ENCODE results near the gene MSANTD1. TPM values are rescaled to one million over a fixed set of nuclear protein-coding genes. Genes with fewer than 3 reads are reported as not detected.

Gene MSANTD1
- total and polyA plus RNA-seq, 8 donors: 0.54 to 2.9 (median 1.0) TPM

DNA sequence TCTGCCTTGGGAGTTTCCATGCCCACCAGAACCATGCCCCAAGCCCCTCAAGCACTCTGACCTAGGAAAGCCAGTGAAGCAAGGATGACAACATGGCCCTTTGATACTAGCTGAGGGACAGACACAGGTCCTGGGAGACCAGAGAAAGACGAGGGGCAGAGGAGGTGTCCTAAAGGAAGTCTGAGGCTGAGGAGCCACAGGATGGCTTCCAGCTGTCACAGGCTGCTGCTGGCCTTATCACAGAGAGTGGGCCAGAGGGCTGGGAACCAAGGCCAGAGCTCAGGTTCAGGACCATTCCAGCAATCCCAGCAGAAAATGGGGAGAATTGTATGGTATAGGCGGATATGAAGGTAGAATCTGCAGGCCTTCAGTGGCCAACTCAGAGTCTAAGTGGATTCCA lies 31.7 kb upstream of the MSANTD1 start:
- Histone ChIP-seq H3K4me3 (no peak overlapping the region), H3K9me3 (no peaks in the 10 kb centered on the region), H3K27ac (no peak overlapping the region), H3K4me1 (no peaks in the 10 kb centered on the region), H3K36me3 (peaks cover 5 to 90% (median 42%) of the 10 kb centered on the region in 3 donors), H3K27me3 (no peaks in the 10 kb centered on the region)
- TF ChIP-seq, protein P1, sequence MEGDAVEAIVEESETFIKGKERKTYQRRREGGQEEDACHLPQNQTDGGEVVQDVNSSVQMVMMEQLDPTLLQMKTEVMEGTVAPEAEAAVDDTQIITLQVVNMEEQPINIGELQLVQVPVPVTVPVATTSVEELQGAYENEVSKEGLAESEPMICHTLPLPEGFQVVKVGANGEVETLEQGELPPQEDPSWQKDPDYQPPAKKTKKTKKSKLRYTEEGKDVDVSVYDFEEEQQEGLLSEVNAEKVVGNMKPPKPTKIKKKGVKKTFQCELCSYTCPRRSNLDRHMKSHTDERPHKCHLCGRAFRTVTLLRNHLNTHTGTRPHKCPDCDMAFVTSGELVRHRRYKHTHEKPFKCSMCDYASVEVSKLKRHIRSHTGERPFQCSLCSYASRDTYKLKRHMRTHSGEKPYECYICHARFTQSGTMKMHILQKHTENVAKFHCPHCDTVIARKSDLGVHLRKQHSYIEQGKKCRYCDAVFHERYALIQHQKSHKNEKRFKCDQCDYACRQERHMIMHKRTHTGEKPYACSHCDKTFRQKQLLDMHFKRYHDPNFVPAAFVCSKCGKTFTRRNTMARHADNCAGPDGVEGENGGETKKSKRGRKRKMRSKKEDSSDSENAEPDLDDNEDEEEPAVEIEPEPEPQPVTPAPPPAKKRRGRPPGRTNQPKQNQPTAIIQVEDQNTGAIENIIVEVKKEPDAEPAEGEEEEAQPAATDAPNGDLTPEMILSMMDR (IDR thresholded peaks at IDR 0.05): no peak
- no peak for FAIRE-seq
- intact Hi-C loops (cut with DNase I): no loop called here
- DNase-seq: peak in 1 of 6 donors; percentile 23
- WGBS, 2 donors: 91 to 95% methylated on average over 2 of the region's 2 CpGs
- no peak for ATAC-seq

DNA sequence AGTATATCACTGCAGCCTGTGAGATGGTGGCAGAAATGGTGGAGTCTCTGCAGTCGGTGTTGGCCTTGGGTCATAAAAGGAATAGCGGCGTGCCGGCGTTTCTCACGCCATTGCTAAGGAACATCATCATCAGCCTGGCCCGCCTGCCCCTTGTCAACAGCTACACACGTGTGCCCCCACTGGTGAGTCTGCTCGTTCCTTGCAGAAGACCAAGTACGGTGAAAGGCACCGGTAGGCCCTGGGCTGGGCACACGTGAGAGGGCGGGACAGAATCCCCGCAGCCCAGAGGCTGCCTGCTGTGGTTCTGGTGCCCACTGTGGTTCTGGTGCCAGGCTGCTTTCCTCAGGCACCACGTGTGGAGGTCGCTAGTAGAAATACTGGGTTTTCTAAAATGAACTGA lies 31.2 kb upstream of the MSANTD1 start:
- TF ChIP-seq, protein P1 (IDR thresholded peaks at IDR 0.05): no peak
- WGBS, 2 donors: 92 to 96% methylated on average over 16 of the region's 16 CpGs
- intact Hi-C loops (cut with DNase I): no loop called here
- no peak overlapping the region for H3K27ac ChIP-seq
- no peak for ATAC-seq
- peaks cover under 1 to 91% (median 37%) of the 10 kb centered on the region in 3 donors for H3K36me3 ChIP-seq
- no peaks in the 10 kb centered on the region for H3K27me3 ChIP-seq
- FAIRE-seq: no peak
- DNase-seq: peak in 1 of 6 donors; percentile 34
- no peaks in the 10 kb centered on the region for H3K9me3 ChIP-seq
- H3K4me3 ChIP-seq: no peak overlapping the region
- no peaks in the 10 kb centered on the region for H3K4me1 ChIP-seq

DNA sequence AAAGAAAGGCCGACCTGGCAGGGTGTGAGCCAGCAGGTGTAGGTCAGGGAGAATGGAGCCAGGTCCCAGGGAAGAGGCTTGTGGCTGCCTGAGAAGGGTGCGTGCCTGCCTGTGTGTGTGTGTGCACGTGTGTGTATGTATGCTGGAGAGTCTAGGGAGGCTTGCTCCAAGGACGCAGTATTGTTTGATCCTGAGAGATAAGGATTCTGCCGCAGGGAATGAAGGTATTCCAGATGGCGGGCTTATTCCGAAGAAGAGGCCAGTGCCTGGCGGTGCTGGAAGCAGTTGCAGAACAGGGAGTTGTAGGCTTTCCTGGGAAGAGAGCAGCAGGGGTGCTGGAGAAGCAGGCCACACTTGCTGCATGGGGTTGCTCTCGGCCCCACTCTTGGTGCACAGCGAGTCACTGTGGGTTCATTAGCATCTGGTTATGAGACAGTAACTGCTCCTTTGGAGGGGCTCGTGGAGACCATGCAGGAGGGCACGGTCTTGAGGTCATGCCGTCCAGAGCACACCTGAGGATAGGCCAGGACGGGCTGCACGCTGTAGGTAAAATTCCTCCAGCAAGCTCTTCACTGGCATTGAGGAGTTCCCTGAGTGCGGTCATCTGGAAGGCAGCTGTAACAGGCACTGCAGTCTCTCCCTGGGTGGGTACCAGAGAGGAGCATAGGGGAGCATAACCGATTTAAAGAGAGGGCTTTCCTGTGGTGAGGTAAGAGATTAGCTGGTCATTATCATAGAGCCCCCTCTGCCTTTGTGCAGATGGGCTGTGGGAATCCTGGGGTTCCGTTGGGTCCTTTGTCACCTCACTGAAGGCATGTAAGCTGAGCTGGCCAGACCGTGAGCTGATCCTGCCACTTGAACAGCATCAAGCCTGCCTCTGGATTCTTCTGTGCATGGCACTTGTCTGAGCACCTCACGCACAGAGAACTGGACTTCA lies 29.9 kb upstream of the MSANTD1 start:
- peak in 1 of 6 donors; percentile 29 for DNase-seq
- TF ChIP-seq, protein P1 (IDR thresholded peaks at IDR 0.05): no peak
- Histone ChIP-seq H3K9me3 (no peaks in the 10 kb centered on the region), H3K4me3 (no peak overlapping the region), H3K36me3 (peaks cover 0 to 91% (median 38%) of the 10 kb centered on the region in 3 donors), H3K27ac (no peak overlapping the region), H3K27me3 (no peaks in the 10 kb centered on the region), H3K4me1 (no peaks in the 10 kb centered on the region)
- 79 to 82% methylated on average over 20 of the region's 20 CpGs for WGBS, 2 donors
- intact Hi-C loops (cut with DNase I): no loop called here
- peak in 2 of 4 donors; percentile 12 to 20 for ATAC-seq
- FAIRE-seq: no peak

DNA sequence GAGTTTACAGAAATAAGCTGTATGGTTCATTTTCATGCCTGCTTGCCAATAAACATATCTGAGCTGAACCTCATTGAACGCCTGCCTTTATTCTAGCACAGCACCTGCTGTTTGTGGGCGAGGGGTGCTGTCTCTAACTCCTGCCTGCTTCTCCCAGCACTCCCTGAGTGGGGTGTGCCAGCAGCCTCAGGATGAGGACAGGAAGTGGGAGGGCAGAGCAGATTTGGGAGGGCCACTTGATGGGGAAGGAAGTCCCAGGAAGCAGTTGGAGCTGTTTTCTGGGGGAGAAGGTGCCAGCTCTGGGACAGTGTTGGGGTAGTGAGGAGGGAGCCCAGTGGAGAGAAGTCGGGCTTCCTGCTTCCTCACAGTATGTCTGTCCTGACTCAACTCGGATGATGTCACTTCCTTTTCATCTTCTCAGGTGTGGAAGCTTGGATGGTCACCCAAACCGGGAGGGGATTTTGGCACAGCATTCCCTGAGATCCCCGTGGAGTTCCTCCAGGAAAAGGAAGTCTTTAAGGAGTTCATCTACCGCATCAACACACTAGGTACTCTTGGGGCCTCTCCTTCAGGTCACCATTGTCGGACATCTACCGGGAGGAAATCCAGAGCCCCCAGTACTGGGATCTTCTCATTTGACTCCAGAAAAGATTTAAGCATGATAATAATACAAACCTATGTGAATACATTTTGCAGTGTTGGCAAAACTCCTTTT lies 29.0 kb upstream of the MSANTD1 start:
- TF ChIP-seq, protein P1 (IDR thresholded peaks at IDR 0.05): no peak

More for the DNA sequence above, 29.0 kb upstream of the MSANTD1 start:
- H3K27ac ChIP-seq: no peak overlapping the region
- H3K27me3 ChIP-seq: no peaks in the 10 kb centered on the region
- intact Hi-C loops (cut with DNase I): no loop called here
- WGBS, 2 donors: 83 to 87% methylated on average over 9 of the region's 9 CpGs
- peak in 1 of 6 donors; percentile 23 for DNase-seq
- no peak overlapping the region for H3K4me3 ChIP-seq
- no peaks in the 10 kb centered on the region for H3K4me1 ChIP-seq
- H3K36me3 ChIP-seq: peaks cover 6 to 94% (median 37%) of the 10 kb centered on the region in 3 donors
- no peak for FAIRE-seq
- H3K9me3 ChIP-seq: no peaks in the 10 kb centered on the region
- ATAC-seq: no peak

Data from pancreas (tissue), 10 donors.